ENCODE data around the gene PI4K2A.
"Not testable (repeated sequence)": the region's sequence is repeated elsewhere in the genome, so short reads cannot be mapped to it uniquely, and the experiment has no call there.

PI4K2A gene

GRCh38 chr10:97632949-97633884 is 7.3 kb upstream of the PI4K2A start, which contains the start of gene MORN4:
MORN4 (minus strand) TSS chr10:97633500; CDS start chr10:97619653, 13,847 bp downstream.
- peak; percentile 65 for DNase-seq

DNA sequence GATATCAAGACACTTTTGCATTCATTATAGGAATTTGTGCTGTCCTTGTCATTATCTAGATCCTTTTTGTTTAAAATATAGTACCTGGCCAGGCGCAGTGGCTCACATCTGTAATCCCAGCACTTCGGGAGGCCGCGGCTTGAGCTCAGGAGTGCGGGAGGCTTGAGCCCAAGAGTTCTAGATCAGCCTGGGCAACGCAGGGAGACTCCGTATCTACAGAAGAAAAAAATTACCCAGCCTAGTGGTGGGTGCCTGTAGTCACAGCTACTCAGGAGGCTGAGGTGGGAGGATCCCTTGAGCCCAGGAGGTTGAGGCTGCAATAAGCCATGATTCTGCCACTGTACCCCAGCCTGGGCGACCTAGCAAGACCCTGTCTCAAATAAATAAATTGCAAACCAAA is 6.5 kb upstream of the PI4K2A start:
- DNase-seq: no peak

GRCh38 chr10:97635577-97635976 is 4.9 kb upstream of the PI4K2A start:
- DNase-seq: no peak

GRCh38 chr10:97639090-97639489 is 1.4 kb upstream of the PI4K2A start:
- not testable (repeated sequence) for DNase-seq

- DNase-seq: no peak
Measured at GRCh38 chr10:97640868-97641811, 669 bp downstream of the PI4K2A start.

DNA sequence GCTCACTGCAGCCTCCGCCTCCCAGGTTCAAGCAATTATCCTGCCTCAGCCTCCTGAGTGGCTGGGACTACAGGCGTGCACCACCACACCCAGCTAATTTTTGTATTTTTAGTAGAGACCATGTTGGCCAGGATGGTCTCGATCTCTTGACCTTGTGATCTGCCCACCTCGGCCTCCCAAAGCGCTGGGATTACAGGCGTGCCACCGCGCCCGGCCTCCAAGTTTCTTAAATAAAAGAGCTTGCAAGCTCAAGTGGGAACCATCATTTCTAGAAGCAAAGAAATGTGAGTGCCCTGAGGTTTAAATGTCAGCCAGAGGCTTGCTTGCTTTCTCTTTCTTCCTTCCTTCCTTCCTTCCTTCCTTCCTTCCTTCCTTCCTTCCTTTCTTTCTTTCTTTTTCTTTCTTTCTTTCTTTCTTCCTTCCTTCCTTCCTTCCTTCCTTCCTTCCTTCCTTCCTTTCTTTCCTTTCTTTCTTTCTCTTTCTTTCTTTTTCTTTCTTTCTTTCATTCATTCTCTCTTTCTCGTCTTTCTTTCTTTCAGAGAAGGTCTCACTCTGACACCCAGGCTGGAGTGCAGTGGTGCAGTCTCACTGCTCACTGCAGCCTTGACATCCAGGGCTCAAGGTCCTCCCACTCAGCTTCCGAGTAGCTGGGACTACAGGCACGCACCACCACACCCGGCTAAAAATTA is 2.1 kb downstream of the PI4K2A start:
- not testable (repeated sequence) for DNase-seq

DNA sequence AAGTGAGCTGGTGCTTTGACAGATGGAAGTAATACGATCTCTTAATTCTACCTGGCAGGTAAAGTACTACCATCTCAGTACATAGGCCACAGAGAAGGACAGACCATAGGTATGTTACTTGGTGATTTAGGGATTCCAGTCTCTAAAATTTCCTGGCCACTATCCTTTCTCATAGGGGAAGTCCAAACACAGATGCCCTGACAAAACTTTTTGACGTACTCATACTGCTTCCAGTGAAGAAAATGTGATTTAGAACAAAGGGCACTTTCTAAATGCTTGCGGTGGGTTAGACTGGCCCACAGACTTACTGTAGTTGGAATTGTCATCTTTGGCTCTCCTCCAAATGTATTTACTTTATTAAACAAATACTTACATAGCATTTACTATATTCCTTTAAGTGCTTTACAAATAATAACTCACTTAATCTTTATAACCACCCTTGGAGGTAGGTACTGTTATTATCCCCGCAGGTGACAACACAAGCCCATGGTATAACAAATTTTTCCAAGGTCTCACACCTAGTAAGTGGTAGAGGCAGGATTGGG is 3.0 kb downstream of the PI4K2A start:
- no peak for DNase-seq

DNA sequence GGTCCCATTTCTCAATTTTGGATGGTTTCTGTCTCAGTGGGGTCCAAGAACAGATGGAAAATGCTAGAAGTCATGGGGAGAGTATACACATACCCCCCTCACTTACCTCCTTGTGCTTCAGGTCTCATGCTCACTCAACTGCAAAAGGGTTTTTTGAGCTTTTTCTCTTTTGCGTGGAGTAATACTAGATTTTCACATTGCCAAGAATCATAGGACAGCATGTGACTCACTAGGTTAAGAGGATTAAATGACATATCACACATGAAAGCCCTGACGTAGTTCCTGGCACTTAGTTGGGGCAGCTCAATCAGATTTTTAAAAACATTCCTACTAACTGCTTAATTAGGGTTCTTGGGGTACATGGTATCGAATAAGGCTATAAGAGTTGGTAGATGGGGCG is 4.5 kb downstream of the PI4K2A start:
- no peak for DNase-seq

DNA sequence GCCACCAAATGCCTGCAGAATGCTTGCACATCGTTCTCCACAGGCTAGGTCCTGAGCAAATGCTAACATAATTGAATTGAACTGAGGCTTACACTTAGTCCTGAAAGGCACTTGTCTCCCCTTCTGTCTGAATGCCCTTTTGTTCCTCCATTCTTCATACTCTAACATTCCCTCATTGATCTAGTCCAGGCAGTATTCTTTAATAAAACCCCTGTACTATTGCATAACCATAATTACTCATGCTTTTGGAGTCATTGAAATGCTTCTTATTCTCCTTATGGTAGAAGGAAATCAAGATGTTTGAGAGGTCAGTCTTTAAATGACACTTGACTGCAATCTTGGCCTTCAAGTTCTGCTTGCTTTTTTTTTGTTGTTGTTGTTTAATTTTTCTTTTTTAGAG is 7.1 kb downstream of the PI4K2A start:
- DNase-seq: no peak

- DNase-seq: no peak
Measured at GRCh38 chr10:97648562-97649404, 8.3 kb downstream of the PI4K2A start.

- DNase-seq: not testable (repeated sequence)
Measured at GRCh38 chr10:97649405-97649750, 8.9 kb downstream of the PI4K2A start.

DNA sequence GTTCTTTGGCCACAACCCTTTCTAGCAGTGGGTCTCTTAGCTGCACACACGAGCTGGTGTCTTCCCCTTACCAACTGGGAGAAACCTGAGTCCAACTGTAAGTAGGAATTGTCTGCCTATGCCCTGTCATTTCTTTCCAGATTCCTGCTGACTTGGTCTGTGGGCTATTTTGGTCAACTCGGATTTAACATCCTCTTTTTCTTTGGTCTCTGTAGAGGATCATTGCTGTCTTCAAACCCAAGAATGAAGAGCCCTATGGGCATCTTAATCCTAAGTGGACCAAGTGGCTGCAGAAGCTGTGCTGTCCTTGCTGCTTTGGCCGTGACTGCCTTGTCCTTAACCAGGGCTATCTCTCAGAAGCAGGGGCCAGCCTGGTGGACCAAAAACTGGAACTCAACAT is 10.3 kb downstream of the PI4K2A start:
- no peak for DNase-seq

DNA sequence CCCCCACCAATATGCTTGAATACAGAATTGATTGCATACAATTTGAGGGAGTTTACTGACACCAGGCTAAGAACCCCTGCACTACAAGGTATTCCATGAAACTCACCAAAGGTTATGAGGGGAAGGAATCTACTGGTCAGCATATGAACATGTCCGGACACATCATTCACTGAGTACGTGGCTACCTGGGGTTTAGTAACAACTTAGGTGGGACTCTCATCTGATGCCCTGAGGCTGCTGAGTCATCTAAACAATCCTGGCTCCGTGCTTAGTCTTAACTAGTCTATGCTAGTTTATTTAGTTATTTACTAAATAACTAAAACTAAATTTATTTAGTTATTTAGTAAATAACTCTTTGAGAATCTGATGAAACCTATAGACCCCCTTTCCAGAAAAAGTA is 11.3 kb downstream of the PI4K2A start:
- no peak for DNase-seq

DNA sequence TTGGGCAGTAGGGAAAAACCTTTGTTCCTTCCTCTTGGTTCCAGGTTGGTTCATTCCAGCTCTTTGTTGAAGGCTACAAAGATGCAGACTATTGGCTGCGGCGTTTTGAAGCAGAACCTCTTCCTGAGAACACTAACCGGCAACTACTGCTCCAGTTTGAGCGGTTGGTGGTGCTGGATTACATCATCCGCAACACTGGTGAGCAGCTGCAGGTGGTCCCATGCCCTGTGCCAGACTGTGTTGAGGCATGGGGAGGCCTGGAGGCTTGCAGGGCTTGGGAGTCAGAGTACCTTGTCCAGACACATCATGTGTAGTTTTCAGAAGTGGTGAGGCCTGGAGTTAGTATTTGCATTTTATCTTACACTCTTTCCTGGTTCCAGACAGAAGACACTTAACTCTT is 16.3 kb downstream of the PI4K2A start:
- no peak for DNase-seq

DNA sequence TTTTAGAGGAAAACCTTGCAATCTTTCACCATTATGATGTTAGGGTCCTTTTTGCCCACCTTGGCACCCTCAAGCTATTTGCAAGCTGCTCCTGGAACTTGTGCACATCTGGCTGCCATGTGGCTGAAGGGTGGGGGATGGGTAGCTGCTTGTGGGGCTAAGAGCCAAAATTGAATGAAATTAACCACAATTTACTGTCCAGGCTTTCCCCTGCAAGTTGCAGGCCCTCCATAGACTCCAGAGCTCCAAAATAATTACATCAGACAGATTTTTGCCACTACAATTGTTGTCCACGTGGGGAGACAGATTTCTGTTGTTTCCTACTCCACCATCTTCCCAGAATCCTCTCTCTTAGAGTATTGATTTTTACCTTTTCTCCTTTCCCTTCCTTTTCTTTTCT is 19.1 kb downstream of the PI4K2A start:
- DNase-seq: no peak

GRCh38 chr10:97664282-97664850 is 23.9 kb downstream of the PI4K2A start:
- DNase-seq: no peak

GRCh38 chr10:97666992-97667391 is 26.5 kb downstream of the PI4K2A start:
- DNase-seq: no peak

DNA sequence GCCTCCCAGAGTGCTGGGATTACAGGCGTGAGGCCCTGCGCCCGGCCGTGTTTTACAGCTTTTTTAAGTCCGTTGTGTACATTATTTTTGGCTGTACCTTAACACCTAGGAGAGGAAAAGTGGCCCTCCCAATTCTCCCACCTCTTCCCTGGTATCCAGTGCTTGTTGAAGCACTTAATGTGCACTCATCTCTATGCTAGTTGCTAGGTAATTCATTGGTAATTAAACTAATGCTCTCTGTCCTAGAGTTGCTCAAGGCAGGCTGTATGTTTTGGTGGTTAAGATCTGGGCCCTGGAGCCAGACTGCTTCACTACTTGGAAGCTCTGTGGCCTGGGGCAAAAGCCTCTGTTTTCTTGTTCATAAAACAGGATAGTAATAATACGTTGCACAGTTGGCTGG is 27.0 kb downstream of the PI4K2A start:
- DNase-seq: no peak

- DNase-seq: no peak
Measured at GRCh38 chr10:97669571-97669970, 29.1 kb downstream of the PI4K2A start.

- no peak for DNase-seq
Measured at GRCh38 chr10:97673736-97674525, 33.5 kb downstream of the PI4K2A start.

GRCh38 chr10:97675222-97675621 is 34.8 kb downstream of the PI4K2A start:
- DNase-seq: no peak
